DOHH2 (cell line): Measurements from ENCODE around the gene TM4SF18.

Experiments used
- H3F3A ChIP-seq: fragments of 200-600 bp; sonication (generic), shearing (Covaris generic); 2 replicates; pipeline ENCODE4 v1.6.0; 2016; ENCODE audit warnings: antibody characterized with exemption, mild to moderate bottlenecking; ENCODE audit not compliant: control insufficient read depth, insufficient read depth
- H3K27ac ChIP-seq: fragments of 200-600 bp; sonication (generic); 2 replicates; pipeline ENCODE4 v1.5.1; 2014; ENCODE audit warnings: low read depth, mild to moderate bottlenecking, low read length, moderate library complexity
- H3K27me3 ChIP-seq: fragments of 200-600 bp; sonication (generic); 2 replicates; pipeline ENCODE4 v1.6.1; 2014; ENCODE audit warnings: mild to moderate bottlenecking, low read length, mixed read lengths; ENCODE audit not compliant: control insufficient read depth
- H3K36me3 ChIP-seq: fragments of 200-600 bp; sonication (generic); 2 replicates; pipeline ENCODE4 v1.6.1; 2014; ENCODE audit warnings: mild to moderate bottlenecking, low read length, moderate library complexity, mixed read lengths; ENCODE audit not compliant: control insufficient read depth
- H3K4me1 ChIP-seq: fragments of 200-600 bp; sonication (generic); 2 replicates; pipeline ENCODE4 v1.6.1; 2014; ENCODE audit warnings: mild to moderate bottlenecking, low read length, mixed read lengths; ENCODE audit not compliant: control insufficient read depth
- H3K4me2 ChIP-seq: fragments of 200-600 bp; sonication (generic); 2 replicates; pipeline ENCODE4 v1.6.0; 2014; ENCODE audit warnings: mild to moderate bottlenecking, low read length, moderate library complexity
- H3K4me3 ChIP-seq: fragments of 200-600 bp; sonication (generic); 2 replicates; pipeline ENCODE4 v1.5.1; 2014; ENCODE audit warnings: mild to moderate bottlenecking, low read length, mixed read lengths
- H3K79me2 ChIP-seq: fragments of 200-600 bp; sonication (generic); 2 replicates; pipeline ENCODE4 v1.6.1; 2014; ENCODE audit warnings: mild to moderate bottlenecking, low read length, mixed read lengths; ENCODE audit not compliant: control insufficient read depth
- H3K9me2 ChIP-seq: fragments of 200-600 bp; sonication (generic); replicated peaks from 2 replicates; pipeline ENCODE4 v1.6.1; 2014; ENCODE audit warnings: mild to moderate bottlenecking, low read length, mixed read lengths; ENCODE audit not compliant: control insufficient read depth
- H3K9me3 ChIP-seq: fragments of 200-600 bp; sonication (generic); 2 replicates; pipeline ENCODE4 v1.6.1; 2014; ENCODE audit warnings: antibody characterized with exemption, low read length, mixed read lengths; ENCODE audit not compliant: control insufficient read depth, insufficient read depth
- H4K20me1 ChIP-seq: fragments of 200-600 bp; sonication (generic); 2 replicates; pipeline ENCODE4 v1.6.0; 2014; ENCODE audit warnings: low read depth, mild to moderate bottlenecking, antibody characterized with exemption, low read length, moderate library complexity; ENCODE audit not compliant: control insufficient read depth, insufficient read depth
- CTCF ChIP-seq: fragments of 200-600 bp; sonication (generic); IDR thresholded peaks from one replicate; pipeline ENCODE4 v1.5.1; 2014; ENCODE audit warnings: antibody characterized with exemption, mild to moderate bottlenecking, low read depth, low read length; ENCODE audit not compliant: poor library complexity, severe bottlenecking
- EZH2phosphoT487 ChIP-seq: fragments of 200-600 bp; sonication (generic); IDR thresholded peaks from 2 replicates; pipeline ENCODE4 v1.6.1; 2017; ENCODE audit warnings: borderline replicate concordance, mild to moderate bottlenecking, antibody characterized with exemption, low read length, moderate library complexity, mixed read lengths

TM4SF18 gene

GRCh38 chr3:149377408-149378364 is 44.2 kb upstream of the TM4SF18 start, which contains the start of gene TM4SF1:
Gene TM4SF1 (minus strand): TSS chr3:149377649. CDS start chr3:149377547, 102 bp downstream.
- H3K27me3 ChIP-seq = no peaks in the 10 kb centered on the region; the same call in 1 of the 2 replicates
- no peak within 1 kb of the TSS for H3K4me2 ChIP-seq
- H3K27ac ChIP-seq = no peak within 1 kb of the TSS
- H3K9me3 ChIP-seq = no peaks in the 10 kb centered on the region
- no peaks in the 10 kb centered on the region for H3K4me1 ChIP-seq
- no peak within 1 kb of the TSS for H3K4me3 ChIP-seq
- no peaks in the 10 kb centered on the region for H4K20me1 ChIP-seq
- no peaks in the 10 kb centered on the region for H3F3A ChIP-seq
- no peaks in the 10 kb centered on the region for H3K79me2 ChIP-seq
- H3K9me2 ChIP-seq = no peaks in the 10 kb centered on the region
- TF ChIP-seq CTCF (no peak), EZH2phosphoT487 (no peak)
- H3K36me3 ChIP-seq = no peaks in the 10 kb centered on the region

- H3K27me3 ChIP-seq = no peaks in the 10 kb centered on the region; the same call in 1 of the 2 replicates
- no peaks in the 10 kb centered on the region for H3F3A ChIP-seq
- H3K27ac ChIP-seq = no peak overlapping the region
- TF ChIP-seq EZH2phosphoT487 (no peak), CTCF (no peak)
- no peaks in the 10 kb centered on the region for H3K79me2 ChIP-seq
- no peaks in the 10 kb centered on the region for H3K4me1 ChIP-seq
- no peaks in the 10 kb centered on the region for H3K9me3 ChIP-seq
- no peaks in the 10 kb centered on the region for H3K36me3 ChIP-seq
- H3K4me2 ChIP-seq = no peak overlapping the region
- H3K4me3 ChIP-seq = no peak overlapping the region
- H4K20me1 ChIP-seq = no peaks in the 10 kb centered on the region
- H3K9me2 ChIP-seq = no peaks in the 10 kb centered on the region
Measured at GRCh38 chr3:149376718-149377407, 43.4 kb upstream of the TM4SF18 start.

- H3K79me2 ChIP-seq = no peaks in the 10 kb centered on the region
- H4K20me1 ChIP-seq = no peaks in the 10 kb centered on the region
- no peak overlapping the region for H3K4me2 ChIP-seq
- H3K9me3 ChIP-seq = no peaks in the 10 kb centered on the region
- TF ChIP-seq CTCF (no peak), EZH2phosphoT487 (no peak)
- H3K4me3 ChIP-seq = no peak overlapping the region
- peaks cover 6% of the 10 kb centered on the region for H3K27me3 ChIP-seq
- H3K4me1 ChIP-seq = no peaks in the 10 kb centered on the region
- no peaks in the 10 kb centered on the region for H3K36me3 ChIP-seq
- H3K9me2 ChIP-seq = no peaks in the 10 kb centered on the region
- H3K27ac ChIP-seq = no peak overlapping the region
- no peaks in the 10 kb centered on the region for H3F3A ChIP-seq
Measured at GRCh38 chr3:149375501-149376196, 42.2 kb upstream of the TM4SF18 start.
